UCSD-AML1 (cell line): Measurements from ENCODE around the gene HOXC13.
A peak's percentile ranks its signal among the peaks of the same experiment; 100 is the strongest.

Source experiments
- DNase-seq: peaks from one replicate; lab custom pipeline; 2025; ENCODE audit not compliant: unreplicated experiment; lab: John Stamatoyannopoulos, UW

HOXC13 gene

GRCh38 chr12:53953831-53954693 lies 15.4 kb downstream of the HOXC13 start:
- DNase-seq, result no peak

- DNase-seq, result no peak
Observed at GRCh38 chr12:53954694-53955035, 16.0 kb downstream of the HOXC13 start, which contains the start of gene HOXC12. HOXC12 (plus strand) TSS chr12:53954903; CDS start chr12:53954930, 27 bp downstream.

GRCh38 chr12:53955036-53955775 lies 16.6 kb downstream of the HOXC13 start:
- no peak for DNase-seq

GRCh38 chr12:53955776-53956250 lies 17.2 kb downstream of the HOXC13 start:
- DNase-seq, result no peak

GRCh38 chr12:53956251-53956887 lies 17.7 kb downstream of the HOXC13 start:
- DNase-seq, result no peak

GRCh38 chr12:53956914-53957536 lies 18.4 kb downstream of the HOXC13 start:
- peak; percentile 59 for DNase-seq

- no peak for DNase-seq
Observed at GRCh38 chr12:53958128-53958527, 19.5 kb downstream of the HOXC13 start.

- no peak for DNase-seq
Observed at GRCh38 chr12:53959314-53959713, 20.7 kb downstream of the HOXC13 start.

- DNase-seq, result no peak
Observed at GRCh38 chr12:53960187-53961024, 21.8 kb downstream of the HOXC13 start.

GRCh38 chr12:53961025-53961761 lies 22.6 kb downstream of the HOXC13 start:
- no peak for DNase-seq

GRCh38 chr12:53963005-53963404 lies 24.4 kb downstream of the HOXC13 start:
- DNase-seq, result no peak

- DNase-seq, result no peak
Observed at GRCh38 chr12:53963434-53964314, 25.0 kb downstream of the HOXC13 start.

GRCh38 chr12:53964315-53964713 lies 25.7 kb downstream of the HOXC13 start:
- no peak for DNase-seq

- no peak for DNase-seq
Observed at GRCh38 chr12:53965281-53966084, 26.9 kb downstream of the HOXC13 start.

- no peak for DNase-seq
Observed at GRCh38 chr12:53966085-53966384, 27.4 kb downstream of the HOXC13 start.

GRCh38 chr12:53966385-53967133 lies 27.9 kb downstream of the HOXC13 start:
- DNase-seq, result no peak

- DNase-seq, result no peak
Observed at GRCh38 chr12:53967421-53967925, 28.8 kb downstream of the HOXC13 start.
